ENCODE results near the gene AANAT. TPM values are rescaled to one million over a fixed set of nuclear protein-coding genes. Genes with fewer than 3 reads are reported as not detected.

Gene AANAT
- total RNA-seq, 1 donor from 2014 or later, result not detected

- Mint-ChIP-seq H3K27ac (ENCODE audit: unreplicated experiment) (peak overlapping the region; percentile 2), H3K9me3 (ENCODE audit: unreplicated experiment) (no peaks in the 10 kb centered on the region), H3K36me3 (ENCODE audit: low read depth, unreplicated experiment) (peaks cover 3% of the 10 kb centered on the region), H3K27me3 (ENCODE audit: unreplicated experiment) (peaks cover 3% of the 10 kb centered on the region), H3K4me1 (ENCODE audit: unreplicated experiment) (peaks cover 56% of the 10 kb centered on the region), H3K4me3 (ENCODE audit: unreplicated experiment) (no peak overlapping the region)
- no peak for TF ChIP-seq CTCF (IDR thresholded peaks at IDR 0.05; ENCODE audit: unreplicated experiment)
- DNase-seq (ENCODE audit: low spot score), result no peak
Observed at GRCh38 chr17:76446449-76447231, 20.8 kb upstream of the AANAT start.

DNA sequence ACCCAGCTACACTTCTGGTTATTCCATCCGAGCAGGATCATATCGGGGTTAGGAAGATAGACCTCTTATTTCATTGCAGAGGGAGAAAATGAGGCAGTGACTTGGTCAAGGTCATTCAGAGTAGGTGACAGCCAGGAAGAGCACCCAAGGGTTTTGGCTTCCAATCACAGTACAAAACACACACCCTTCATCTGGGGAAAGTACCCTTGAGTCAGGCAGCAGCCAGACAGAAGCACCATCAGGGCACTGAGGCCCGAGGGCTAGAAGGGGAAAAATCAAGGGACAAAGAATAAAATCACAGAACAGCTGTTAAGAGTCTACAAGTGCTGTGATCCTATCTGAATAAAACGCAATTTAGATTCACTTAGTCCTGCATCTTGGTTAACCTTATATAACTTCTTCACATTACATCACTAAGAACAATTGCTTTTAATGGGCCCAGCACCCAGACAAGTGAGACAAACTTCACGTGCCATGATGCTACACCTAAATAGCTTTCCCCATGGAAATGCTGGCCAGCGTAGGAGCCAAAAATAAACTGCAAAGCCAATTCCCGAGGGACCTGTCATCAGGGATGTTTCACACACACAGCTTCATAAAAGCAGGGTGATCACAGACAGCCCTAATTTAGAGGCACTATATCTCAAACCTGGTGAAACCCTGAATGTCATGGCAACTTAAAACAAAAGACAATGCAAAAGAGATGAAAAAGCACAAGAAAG, 19.3 kb upstream of the AANAT start:
- no peaks in the 10 kb centered on the region for H3K36me3 Mint-ChIP-seq (ENCODE audit: low read depth, unreplicated experiment)
- H3K4me3 Mint-ChIP-seq (ENCODE audit: unreplicated experiment), result no peak overlapping the region
- H3K9me3 Mint-ChIP-seq (ENCODE audit: unreplicated experiment), result no peaks in the 10 kb centered on the region
- peaks cover 3% of the 10 kb centered on the region for H3K27me3 Mint-ChIP-seq (ENCODE audit: unreplicated experiment)
- no peak overlapping the region for H3K27ac Mint-ChIP-seq (ENCODE audit: unreplicated experiment)
- no peak for TF ChIP-seq CTCF (IDR thresholded peaks at IDR 0.05; ENCODE audit: unreplicated experiment)
- DNase-seq (ENCODE audit: low spot score), result no peak
- peaks cover 52% of the 10 kb centered on the region for H3K4me1 Mint-ChIP-seq (ENCODE audit: unreplicated experiment)

DNA sequence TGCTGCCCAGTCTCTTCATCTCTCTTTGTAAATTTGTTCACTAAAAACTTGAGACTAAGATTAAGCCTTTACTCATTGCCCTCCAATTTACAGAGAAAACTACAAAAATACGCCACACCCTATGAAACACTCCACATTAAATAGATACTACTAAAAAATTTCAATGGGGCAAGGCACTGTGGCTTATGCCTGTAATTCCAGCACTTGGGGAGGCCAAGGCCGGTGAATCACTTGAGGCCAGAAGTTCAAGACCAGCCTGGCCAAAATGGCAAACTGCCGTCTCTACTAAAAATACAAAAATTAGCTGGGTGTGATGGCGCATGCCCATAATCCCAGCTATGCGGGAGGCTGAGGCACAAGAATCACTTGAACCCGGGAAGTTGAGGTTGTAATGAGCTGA, 18.3 kb upstream of the AANAT start:
- H3K4me1 Mint-ChIP-seq (ENCODE audit: unreplicated experiment), result peaks cover 48% of the 10 kb centered on the region
- TF ChIP-seq CTCF (IDR thresholded peaks at IDR 0.05; ENCODE audit: unreplicated experiment), result no peak
- H3K36me3 Mint-ChIP-seq (ENCODE audit: low read depth, unreplicated experiment), result no peaks in the 10 kb centered on the region
- no peak for DNase-seq (ENCODE audit: low spot score)
- peaks cover 3% of the 10 kb centered on the region for H3K27me3 Mint-ChIP-seq (ENCODE audit: unreplicated experiment)
- H3K4me3 Mint-ChIP-seq (ENCODE audit: unreplicated experiment), result no peak overlapping the region
- H3K27ac Mint-ChIP-seq (ENCODE audit: unreplicated experiment), result no peak overlapping the region
- H3K9me3 Mint-ChIP-seq (ENCODE audit: unreplicated experiment), result no peaks in the 10 kb centered on the region

DNA sequence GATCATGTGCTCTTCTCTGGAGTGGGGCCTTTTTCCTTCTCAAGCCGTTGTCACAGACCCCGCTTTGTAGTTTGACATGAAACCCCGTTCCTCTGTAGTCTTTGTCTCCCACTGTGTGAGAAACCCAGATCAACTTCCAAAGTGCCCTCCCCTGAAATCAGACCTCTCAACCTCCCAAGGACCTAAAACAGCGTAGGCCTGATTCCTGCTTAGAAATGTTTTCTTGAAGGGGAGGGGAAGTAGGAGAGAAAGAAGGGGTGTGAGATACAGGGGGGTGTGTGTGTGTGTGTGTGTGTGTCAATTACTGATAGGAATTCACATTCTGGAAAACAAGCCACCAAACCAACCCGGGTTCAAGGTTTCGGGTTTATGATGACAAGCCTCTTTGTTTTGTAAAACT, 15.9 kb upstream of the AANAT start:
- H3K4me1 Mint-ChIP-seq (ENCODE audit: unreplicated experiment), result peaks cover 27% of the 10 kb centered on the region
- H3K27me3 Mint-ChIP-seq (ENCODE audit: unreplicated experiment), result peaks cover 3% of the 10 kb centered on the region
- no peak for TF ChIP-seq CTCF (IDR thresholded peaks at IDR 0.05; ENCODE audit: unreplicated experiment)
- H3K36me3 Mint-ChIP-seq (ENCODE audit: low read depth, unreplicated experiment), result no peaks in the 10 kb centered on the region
- peak overlapping the region; percentile 78 for H3K27ac Mint-ChIP-seq (ENCODE audit: unreplicated experiment)
- no peak for DNase-seq (ENCODE audit: low spot score)
- H3K9me3 Mint-ChIP-seq (ENCODE audit: unreplicated experiment), result no peaks in the 10 kb centered on the region
- H3K4me3 Mint-ChIP-seq (ENCODE audit: unreplicated experiment), result peak overlapping the region; percentile 94

DNA sequence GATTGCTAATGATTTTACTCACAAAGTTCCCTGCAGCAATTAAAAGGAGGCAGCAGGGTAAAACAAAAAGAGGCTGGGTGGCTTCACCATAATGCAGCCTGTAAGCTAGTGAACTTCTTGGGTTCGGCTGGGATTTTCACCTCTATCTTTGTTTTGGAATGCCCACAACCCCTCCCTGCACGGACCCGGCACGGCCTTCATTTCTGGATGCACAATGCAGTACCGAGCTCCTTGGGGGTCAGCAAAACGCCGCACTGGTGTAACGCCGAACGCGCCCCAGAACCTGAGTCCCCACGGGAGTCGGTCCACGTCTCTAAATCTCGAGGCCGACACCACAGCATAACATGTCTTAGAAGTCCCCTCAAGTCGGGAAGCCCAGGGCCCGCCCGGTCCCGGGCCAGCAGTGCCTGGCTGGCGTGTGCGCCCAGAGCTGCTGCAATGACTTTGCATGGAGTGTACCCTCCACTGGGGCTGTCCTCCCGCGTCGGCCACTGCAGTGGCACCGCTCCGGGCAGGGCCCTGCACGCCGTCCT, 15.2 kb upstream of the AANAT start:
- DNase-seq (ENCODE audit: low spot score), result peak; percentile 47

More for the DNA sequence above, 15.2 kb upstream of the AANAT start:
- peak overlapping the region; percentile 94 for H3K4me3 Mint-ChIP-seq (ENCODE audit: unreplicated experiment)
- no peak overlapping the region for H3K27ac Mint-ChIP-seq (ENCODE audit: unreplicated experiment)
- TF ChIP-seq CTCF (IDR thresholded peaks at IDR 0.05; ENCODE audit: unreplicated experiment), result no peak
- peaks cover 20% of the 10 kb centered on the region for H3K4me1 Mint-ChIP-seq (ENCODE audit: unreplicated experiment)
- H3K9me3 Mint-ChIP-seq (ENCODE audit: unreplicated experiment), result no peaks in the 10 kb centered on the region
- peaks cover 3% of the 10 kb centered on the region for H3K27me3 Mint-ChIP-seq (ENCODE audit: unreplicated experiment)
- no peaks in the 10 kb centered on the region for H3K36me3 Mint-ChIP-seq (ENCODE audit: low read depth, unreplicated experiment)

Data from endothelial cell (in vitro differentiated cells).